Ovary (tissue), 3 donors: ENCODE measurements around the gene ERMARD.

Source experiments
- POLR2A ChIP-seq: fragments of 450-650 bp; IDR thresholded peaks from one replicate; pipeline ENCODE4 v1.6.1; 2017; ENCODE audit warnings: antibody characterized with exemption, mild to moderate bottlenecking, moderate library complexity
- TF ChIP-seq, protein P1 (sequence below), 3 donors: fragments of 450-650 bp in 2 of 3; fragments of 200-600 bp in 1 of 3; IDR thresholded peaks; one replicate each; pipeline versions ENCODE4 v1.5.1 to v1.8.0; 2016 to 2022; ENCODE audit warnings: antibody characterized with exemption in 3 of 3, mild to moderate bottlenecking in 1 of 3
- donor health status: DM: no; HTN: no; CAD: no.

GRCh38 chr6:169774347-169774746 is 22.9 kb downstream of the ERMARD start:
- TF ChIP-seq, protein P1, sequence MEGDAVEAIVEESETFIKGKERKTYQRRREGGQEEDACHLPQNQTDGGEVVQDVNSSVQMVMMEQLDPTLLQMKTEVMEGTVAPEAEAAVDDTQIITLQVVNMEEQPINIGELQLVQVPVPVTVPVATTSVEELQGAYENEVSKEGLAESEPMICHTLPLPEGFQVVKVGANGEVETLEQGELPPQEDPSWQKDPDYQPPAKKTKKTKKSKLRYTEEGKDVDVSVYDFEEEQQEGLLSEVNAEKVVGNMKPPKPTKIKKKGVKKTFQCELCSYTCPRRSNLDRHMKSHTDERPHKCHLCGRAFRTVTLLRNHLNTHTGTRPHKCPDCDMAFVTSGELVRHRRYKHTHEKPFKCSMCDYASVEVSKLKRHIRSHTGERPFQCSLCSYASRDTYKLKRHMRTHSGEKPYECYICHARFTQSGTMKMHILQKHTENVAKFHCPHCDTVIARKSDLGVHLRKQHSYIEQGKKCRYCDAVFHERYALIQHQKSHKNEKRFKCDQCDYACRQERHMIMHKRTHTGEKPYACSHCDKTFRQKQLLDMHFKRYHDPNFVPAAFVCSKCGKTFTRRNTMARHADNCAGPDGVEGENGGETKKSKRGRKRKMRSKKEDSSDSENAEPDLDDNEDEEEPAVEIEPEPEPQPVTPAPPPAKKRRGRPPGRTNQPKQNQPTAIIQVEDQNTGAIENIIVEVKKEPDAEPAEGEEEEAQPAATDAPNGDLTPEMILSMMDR (IDR thresholded peaks at IDR 0.05), result no peak
- no peak for TF ChIP-seq POLR2A
